ENCODE data around the gene PDE8A.
"Not testable (repeated sequence)": the region's sequence is repeated elsewhere in the genome, so short reads cannot be mapped to it uniquely, and the experiment has no call there.

Gene PDE8A

DNA sequence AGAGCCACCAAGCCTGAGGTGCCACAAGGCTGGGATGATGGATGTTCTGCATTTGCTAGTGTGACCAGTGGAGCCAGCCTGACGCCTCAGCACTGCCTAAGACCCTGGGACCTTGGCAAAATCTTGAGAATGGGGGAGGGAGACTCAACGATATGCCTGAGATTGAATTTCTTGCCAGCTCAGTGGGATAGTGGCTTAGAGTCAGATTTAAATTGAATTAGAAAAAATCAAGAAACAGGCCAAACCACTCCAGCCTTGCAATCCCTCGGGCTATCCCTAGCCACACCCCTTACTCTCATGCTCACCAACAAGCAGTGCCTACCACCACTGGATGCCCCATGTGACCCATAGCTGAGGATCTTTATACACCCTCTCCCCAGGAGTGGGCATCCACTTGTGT lies 18.7 kb upstream of the PDE8A start:
- DNase-seq, result no peak

DNA sequence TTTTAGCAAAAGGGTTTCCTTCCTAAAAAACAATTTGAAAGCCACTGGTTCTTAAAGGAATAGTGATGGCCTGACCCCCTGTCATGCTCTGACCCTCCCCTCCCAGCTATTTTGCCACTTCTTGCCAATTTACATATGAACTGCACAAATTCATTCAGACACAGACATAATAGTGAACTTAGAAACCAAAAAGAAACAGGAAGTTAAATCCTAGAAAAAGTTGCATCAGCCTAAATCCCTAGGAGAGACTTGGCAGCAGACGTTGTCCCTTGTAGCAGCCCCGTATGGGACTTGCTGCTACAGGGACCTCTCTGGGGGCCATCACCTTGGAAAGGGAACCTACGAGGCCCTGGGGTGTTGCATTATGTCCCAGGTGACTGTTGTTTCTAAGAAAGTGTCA lies 14.3 kb upstream of the PDE8A start:
- no peak for DNase-seq

DNA sequence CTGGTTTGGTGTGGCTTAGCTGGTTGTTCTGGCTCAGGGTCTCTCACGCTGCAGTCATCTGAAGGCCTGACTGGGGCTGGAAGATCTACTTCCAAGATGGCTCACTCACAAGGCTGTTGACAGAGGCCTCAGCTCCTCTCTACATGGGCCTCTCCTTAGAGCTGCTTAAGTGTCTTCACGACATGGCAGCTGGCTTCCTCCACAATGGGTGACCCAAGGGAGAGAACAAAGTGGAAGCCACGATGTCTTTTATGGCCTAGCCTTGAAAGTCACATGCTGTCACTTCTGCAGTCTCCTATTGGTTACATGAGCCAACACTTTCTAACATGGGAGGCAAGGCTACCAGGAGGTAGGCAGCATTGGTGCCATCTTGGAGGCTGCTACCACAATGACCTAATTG lies 13.4 kb upstream of the PDE8A start:
- no peak for DNase-seq

DNA sequence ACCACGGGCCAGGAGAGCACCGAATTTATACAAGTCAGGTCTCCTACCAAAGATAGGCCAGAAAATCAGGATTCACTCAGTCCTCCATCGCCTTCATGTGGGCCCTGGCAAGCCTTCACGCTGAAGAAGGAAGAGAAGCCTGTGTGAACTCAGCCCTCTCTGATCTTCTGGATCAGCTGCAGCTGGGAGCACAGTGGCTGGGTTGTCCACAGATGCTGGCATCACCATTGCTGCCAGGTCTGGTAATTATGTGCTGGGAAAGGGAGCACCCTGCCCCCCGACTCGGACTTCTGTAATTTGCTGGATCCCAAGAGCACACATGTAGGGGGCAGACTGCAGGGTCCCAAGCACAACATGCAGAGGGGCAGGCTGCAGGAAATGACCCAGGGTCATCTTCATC lies 12.4 kb upstream of the PDE8A start:
- peak; percentile 14 to 52 for DNase-seq

DNA sequence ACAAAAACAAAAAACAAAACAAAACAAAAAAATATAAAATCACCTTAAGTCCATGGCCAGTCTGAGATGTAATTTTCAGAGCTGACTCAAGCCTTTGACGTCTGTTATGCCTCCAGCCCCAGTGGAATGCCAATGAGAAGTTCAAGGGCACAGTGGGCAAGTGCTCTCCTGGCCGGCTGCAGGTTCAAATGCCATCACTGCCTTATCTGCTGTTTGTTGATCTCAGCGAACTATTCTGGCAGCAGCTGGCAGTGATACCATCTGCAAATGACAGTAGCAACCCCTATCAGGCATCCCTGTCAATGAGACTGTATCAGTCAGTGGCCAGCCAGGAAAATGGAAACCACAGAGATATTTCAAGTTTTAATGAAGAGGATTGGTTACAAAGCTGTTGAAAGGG lies 10.8 kb upstream of the PDE8A start:
- DNase-seq, result no peak

DNA sequence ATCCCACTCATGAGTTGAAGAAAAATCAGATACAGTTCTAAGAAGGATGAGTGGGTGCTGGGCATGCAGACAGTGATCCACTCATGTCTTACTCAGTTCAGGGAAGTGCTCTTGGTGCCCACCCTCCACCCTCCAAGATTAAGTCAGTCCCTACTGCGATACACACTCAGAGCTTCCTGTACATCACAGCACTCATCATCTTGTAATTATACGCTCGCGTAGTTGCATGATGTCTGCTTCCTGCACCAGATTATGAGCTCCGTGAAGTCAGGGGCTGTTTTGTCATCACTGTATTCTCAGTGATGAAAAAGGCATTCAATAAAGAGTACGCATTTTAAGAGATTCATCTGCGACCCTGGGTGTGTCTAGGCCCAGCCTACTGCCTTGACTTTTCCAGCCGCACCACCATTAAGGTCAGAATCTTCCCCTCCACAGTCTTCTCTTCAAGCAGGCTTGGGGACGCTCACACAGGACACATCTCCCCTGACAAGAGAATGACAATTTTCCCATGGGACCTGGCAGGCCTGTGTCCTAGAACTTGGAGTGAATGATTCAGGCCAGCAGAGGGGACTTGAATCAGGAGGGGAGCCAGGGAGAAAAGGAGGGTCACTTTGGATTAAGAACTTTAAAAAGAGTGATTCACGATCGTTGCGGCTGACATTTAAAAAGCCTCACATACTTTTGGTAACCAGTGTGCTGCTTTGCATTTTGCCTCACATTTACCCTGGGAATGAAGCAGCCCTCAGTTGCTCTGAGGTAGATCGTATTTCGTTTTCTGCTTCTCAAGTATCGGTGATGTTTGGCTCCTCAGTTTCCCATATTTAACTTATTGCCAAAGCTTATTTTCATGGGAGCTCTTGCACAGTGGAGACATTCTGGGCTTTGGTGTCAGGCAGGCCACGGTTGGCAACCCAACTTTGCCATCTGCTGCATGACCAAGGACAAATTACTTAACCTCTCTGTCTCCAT lies 7.9 kb upstream of the PDE8A start:
- no peak for DNase-seq

DNA sequence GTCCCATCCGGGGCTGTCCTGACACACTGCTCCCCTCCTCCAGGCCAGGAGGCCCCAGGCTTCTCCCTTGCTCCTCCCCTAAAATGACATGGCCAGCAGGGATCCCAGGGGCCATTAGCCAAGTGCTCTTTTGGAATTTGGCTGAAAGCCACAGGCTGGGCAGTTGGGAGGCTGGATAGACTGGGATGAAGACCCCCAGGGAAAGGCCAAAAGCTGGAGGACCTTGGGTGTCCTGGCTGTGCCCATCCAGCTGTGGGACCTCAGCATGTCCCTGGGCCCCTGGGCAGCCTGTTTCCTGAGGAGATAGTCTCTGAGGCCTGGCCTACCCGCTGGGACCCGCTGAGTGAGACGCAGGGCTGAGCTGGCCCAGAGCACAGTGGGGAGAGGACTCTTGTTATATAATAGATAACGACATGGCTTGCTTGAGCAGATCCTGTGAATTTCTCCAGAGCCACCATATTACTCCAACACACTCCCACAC lies 5.7 kb upstream of the PDE8A start:
- no peak for DNase-seq

DNA sequence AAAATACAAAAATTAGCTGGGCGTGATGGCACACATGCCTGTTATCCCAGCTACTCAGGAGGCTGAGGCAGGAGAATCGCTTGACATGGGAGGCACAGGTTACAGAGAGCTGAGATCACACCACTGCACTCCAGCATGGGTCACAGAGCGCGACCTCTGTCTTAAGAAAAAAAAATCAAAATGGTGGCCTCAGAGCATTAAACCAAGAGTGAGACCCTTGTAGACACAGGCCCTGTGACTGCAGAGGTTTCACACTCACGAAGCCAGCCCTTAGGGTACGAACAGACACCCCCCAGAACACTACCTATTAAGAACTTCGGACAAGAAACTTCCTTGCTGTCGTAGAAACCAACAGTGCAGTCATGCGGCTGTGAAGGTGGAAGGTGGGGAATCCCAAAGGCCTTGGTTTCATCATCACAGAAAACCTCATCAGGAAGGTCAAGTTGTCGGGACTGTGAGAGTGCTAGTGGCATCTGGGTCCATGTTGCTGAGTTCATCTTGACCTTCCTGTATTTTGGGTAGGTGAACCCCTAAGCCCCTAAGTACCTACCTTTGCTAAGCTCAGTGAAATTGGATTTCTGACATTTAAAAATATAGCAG lies 4.8 kb upstream of the PDE8A start:
- DNase-seq, result no peak

DNA sequence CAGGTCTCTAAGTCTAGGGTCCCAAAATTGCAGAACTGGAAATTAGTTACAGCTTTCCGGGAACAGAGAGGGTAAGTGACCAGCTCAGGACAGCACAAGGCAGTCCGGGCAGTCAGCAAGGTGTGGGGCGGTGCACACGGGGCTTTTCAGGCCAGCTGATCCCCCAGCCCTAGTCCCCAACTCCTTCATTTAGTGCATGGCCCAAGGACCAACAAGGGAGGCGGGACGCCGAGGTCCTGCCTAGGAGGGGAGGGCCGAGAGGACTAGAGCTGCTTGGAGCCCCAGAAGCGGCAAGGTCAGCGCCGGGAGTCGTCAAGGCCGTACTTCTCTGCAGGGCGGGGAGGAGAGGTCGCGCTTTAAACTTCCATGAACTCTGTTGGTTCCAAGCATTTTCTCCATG lies 2.0 kb upstream of the PDE8A start:
- no peak for DNase-seq

DNA sequence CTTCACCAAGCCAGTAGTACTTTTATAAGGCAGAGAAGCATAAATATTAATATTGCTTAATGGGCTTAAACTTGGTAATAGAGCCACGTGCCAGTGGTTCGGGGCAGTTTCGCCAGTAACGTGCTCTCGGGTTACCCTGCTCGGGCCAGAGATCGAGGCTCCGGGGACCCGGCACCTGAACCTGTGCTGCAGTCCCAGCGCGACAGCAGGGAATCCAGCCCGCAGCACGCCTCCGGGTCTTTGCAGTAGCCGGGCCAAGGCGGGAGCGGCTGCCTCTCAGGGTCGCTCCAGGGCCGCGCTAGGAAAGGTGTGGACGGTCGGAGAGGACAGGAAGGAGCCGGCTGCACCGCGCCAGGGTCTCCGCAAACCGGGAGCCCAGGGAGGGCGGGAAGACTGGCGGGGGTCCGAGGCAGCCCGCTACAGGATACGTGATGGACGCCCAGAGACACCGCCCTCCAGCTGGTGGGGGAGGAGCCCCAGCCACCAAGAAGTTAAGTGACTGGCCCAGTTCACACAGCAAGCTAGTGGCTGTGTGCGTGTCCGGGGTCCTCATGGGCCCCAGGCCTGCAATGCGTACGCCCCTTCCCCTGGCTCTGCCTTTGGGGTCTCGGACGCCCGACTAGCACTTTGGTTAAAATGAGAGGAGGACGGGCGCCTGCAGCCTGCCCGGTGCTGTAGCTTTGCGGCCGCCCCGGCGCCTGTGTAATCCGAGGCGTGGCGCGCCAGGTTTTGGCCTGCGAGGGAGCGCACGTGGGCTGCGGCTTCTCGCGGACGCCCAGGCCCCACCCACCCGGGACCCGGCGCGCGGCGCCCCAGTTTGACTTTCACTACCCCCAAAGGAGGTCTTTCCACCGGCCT lies 1.2 kb upstream of the PDE8A start:
- peak; percentile 83 to 91 for DNase-seq

DNA sequence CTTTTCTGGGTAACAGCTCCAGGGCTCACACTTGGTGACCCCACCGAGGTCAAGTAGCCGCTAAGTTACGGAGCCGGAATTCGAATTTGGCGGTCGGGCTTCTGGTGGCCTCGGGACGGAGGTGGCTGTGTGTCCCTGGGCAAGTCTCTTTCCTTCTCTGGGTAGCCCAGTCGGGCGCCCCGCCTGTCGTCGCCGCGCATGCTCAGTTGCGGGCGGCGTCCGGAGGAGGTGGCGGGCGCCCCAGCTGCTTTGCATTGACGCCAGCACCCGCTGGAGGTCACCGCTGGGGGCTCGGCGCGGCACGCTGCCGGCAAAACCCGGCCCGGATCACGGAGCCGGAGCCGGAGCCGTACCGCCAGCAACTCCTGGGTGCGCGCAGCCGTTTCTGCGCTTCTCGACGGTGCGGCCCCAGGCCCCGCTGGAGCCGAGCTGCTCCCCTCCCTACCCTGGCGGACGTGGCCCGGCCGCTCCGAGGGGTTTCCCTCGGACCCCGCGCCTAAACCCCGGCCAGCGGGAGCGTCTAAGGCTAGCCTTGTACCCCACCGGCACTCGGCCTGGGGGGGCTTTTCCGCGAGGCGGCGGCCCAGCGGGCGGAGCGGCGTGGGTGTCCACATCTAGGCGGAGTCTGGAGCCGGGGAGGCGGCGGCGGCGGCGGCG lies 474 bp upstream of the PDE8A start:
- peak; percentile 83 to 93 for DNase-seq

DNA sequence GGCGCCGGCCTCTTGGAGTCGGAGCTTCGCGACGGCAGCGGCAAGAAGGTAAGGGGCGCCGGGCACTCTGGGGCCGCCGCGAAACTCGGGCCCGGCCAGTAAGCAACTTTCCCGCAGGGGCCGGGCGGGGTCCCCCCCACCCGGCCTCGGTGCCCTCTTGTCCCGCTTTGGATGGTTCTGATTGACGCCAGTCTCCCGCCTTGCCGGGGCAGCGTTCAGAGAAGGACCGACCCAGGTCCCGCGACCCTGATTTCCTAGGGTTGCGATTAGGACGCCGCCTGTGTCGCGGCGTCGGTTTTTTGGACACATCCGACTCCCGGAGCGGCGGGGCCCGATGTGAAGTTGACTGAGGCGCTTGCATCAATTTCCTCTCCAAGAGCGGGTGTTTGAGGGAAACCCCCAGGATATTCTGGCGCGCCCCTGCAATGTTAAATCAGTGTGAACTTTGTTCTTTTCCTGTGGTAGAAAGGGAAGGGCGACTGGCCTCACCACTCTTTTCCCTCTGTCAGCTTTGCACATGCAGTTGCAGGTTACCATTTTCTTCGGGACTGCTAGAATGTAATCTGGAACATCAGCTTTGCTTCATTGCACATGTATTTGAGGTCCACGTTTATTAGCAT lies 755 bp downstream of the PDE8A start:
- DNase-seq, result peak; percentile 40 to 42

DNA sequence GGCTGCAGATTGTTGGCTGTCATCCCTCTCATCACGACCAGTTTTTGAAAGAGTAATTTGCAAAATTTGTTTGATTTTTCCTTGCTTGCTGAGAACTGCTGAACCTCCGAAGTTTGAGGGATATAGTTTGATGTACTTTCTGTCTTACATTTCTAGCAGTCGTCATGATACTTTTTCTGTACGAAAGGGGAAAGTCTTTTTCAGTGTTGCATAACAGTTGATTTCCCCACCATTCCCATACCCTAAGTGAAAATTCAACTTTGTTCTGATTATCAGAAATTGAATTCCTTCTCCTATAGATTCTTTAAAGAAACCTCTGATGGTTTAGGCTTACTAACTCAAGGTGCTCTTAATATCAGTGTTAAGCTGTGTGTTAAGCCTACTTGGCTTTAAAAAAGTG lies 1.6 kb downstream of the PDE8A start:
- DNase-seq, result no peak

DNA sequence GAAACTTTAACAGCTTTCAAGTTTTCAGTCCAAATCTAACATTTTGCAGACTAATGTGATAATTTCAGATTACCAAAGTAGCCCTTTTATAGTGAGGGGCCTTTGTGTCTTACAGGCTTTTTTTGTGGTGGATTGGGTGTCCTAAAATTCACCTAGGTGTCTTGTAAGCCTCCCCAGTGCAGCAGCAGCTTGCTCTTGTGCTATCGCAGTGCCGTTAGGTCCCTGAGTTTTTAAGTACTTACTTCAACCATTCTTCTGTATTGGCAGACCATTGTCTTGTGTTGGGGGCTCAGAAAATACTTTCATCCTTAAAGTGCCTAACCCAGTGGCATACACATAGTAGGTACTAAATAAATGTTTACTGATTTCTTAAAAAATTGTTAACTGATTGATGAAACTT lies 2.1 kb downstream of the PDE8A start:
- no peak for DNase-seq

DNA sequence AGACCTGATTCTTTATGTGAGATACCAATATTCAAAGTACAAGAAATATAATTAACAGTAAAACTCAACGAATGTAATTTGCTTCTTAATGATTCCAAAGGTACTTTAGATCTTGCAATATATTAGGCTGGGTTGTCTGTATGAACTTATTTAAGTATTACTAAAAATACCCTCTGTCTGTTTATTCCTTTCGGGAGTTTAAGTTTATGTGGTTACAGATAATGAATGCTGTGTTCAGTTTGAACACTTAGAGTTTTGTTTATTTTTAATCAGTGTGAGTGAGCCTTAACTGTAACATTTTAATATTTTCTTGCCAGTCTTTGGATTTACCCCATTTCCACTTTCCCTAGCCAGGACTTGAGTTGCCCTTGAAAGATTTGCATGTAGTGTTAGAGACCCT lies 3.5 kb downstream of the PDE8A start:
- no peak for DNase-seq

DNA sequence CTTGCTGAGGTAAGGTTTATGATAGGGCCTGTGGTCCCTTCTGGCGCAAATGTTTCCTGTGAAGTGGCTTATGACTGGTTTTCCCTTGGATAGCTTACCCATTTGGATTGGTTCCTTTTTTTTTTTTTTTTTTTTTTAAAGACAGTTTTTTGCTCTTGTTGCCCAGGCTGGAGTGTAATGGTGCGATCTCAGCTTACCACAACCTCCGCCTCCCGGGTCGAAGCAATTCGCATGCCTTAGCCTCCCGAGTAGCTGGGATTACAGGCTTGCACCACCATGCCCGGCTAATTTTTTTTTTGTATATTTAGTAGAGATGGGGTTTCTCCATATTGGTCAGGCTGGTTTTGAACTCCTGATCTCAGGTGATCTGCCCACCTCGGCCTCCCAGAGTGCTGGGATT lies 5.7 kb downstream of the PDE8A start:
- not testable (repeated sequence) for DNase-seq

DNA sequence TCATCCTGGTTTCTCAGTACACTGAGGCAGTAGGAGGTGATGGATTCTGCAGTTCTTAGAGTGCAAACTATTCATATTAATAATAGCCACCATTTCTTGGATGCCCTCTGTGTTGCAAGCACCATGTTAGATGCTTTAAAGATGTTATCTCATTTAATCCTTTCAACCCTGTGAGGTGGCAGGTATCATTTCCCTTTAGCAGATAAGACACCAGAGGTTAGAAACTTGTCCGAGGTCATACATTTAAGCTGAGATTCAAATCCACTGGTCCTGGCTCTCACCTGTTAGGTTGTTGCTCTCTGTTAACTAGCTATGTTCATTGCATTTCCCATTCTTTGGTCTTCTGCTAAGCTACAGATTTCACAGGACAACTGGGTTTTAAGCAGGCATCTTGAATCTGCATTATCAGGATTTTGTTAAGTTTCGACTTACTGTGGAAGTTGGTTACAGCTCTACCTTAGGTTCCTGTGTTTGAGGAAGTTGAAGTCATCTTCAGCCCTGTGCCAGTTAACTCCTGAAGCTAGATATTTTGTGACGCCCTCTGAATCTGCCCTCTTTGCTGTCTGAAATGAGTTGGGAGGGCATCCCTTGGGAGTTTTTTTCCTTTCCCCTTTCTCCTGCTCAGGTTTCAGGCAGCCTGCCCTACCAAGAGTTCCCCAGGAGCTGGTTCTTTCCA lies 6.4 kb downstream of the PDE8A start:
- DNase-seq, result no peak

DNA sequence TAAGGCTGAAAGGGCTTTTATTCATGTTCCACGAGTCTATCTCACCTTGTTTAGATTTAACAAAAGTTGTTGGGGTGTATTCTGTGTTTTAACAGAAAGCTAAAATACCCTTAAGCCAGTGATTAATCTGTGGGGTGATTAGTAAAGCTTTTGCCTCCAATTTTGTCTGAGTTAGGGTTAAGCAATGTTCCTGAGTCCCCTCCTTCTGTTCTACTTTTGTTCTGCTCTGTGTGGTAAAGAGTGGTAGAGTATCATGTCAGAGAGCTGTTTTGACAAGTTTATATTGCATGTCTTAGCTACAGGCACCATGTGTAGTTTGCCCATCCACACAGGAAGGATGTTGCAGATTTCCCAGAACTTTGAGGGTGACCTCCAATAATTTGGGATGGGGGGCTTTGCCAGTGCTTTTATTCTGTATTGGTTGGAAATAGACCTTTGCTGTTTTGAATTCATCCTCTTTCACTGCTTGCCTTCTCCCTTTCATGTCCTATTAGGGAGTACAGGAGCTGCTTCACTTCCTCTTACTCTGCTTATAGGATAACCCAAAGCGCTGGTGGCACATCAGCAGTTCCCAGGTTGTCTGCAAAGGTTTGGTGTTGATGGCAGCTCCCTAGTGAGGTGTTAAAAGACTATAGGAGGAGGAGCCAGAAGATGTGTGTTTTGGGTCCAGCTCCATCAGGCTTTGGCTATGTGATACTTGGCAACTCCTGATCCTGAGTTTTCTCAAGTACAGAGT lies 7.4 kb downstream of the PDE8A start:
- no peak for DNase-seq

DNA sequence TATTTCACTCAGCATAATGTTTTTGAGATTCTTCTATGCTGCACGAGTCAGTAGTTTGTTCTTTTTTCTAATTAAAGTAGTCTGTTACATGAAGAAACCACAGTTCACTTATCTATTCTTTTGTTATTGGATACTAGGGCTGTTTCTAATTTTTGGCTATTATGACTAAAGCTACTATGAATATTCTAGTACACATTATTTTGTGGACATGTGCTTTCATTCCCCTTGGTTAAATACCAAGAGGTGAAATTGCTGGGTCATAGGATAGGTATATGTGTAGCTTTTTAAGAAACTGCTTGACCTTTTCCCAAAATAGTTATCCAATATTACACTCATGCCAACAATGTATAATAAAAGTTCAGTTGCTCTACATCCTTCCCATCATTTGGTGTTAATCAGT lies 8.9 kb downstream of the PDE8A start:
- DNase-seq, result no peak

DNA sequence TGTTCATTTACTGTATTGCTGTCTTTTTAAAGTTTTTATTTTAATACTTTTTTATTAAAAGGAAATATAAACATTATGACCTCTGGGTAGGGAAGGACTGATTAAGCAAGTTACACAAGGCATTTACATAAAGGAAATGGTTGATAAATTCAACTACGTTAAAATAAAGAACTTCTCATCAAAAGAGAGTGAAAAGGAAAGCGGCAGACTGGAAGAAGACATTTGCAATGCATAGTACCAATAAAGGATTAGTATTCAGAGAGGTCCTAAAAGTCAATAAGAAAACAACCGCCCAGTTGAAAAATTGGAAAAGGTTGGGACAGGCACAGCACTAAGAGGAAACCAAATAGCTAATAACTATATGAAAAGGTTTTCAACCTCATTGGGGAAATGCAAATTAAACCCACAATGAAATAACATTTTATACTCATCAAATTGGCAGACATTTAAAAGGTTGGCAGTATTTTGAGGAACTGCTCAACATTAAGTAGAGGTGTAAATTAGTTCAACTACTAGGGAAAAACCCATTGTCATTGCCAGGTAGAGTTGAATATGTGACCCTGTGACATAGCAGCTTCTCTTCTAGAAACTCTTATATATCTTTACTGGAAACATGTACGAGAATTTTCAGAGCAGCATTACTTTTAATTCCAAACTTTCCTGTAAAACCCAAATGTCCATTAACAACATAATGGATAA lies 9.5 kb downstream of the PDE8A start:
- DNase-seq, result no peak

All from hippocampal formation (tissue), 2 donors.